Esophagus muscularis mucosa (tissue), 3 donors: ENCODE data around the gene TBCD.
"Not testable (repeated sequence)": the region's sequence is repeated elsewhere in the genome, so short reads cannot be mapped to it uniquely, and the experiment has no call there.

Source experiments
- CTCF ChIP-seq, 3 experiments: fragments of 200-600 bp in 2 of 3; fragments of 450-650 bp in 1 of 3; sonication (generic) in 2 of 3; IDR thresholded peaks; one replicate each; pipeline ENCODE4 v1.5.1; 2017 to 2019; ENCODE audit warnings: antibody characterized with exemption in 3 of 3, mild to moderate bottlenecking in 2 of 3, moderate library complexity in 1 of 3
- POLR2A ChIP-seq: fragments of 450-650 bp; IDR thresholded peaks from one replicate; pipeline ENCODE4 v1.6.1; 2017; ENCODE audit warnings: antibody characterized with exemption, moderate library complexity, mild to moderate bottlenecking, low read depth

- not testable (repeated sequence) for TF ChIP-seq CTCF (IDR thresholded peaks at IDR 0.05); POLR2A
Measured at GRCh38 chr17:82989051-82989450, 237.2 kb downstream of the TBCD start.
